ENCODE data around the gene NCMAP.

Gene NCMAP

GRCh38 chr1:24540051-24540905 is 15.6 kb upstream of the NCMAP start:
- Histone ChIP-seq H3K36me3 (ENCODE audit: insufficient read depth, low read length) (no peaks in the 10 kb centered on the region), H4K20me1 (ENCODE audit: insufficient read depth, low read length) (no peaks in the 10 kb centered on the region), H3K4me3 (ENCODE audit: low read depth, low read length, poor library complexity, severe bottlenecking) (no peak overlapping the region), H3K27me3 (ENCODE audit: insufficient read depth, low read length) (no peaks in the 10 kb centered on the region), H3K9ac (ENCODE audit: low read length) (no peak overlapping the region), H3K27ac (ENCODE audit: low read depth, low read length, poor library complexity, severe bottlenecking) (no peak overlapping the region), H3K4me2 (ENCODE audit: low read length) (no peak overlapping the region), H3K9me3 (ENCODE audit: low read length) (no peaks in the 10 kb centered on the region), H2AFZ (ENCODE audit: low read length) (no peak overlapping the region), H3K79me2 (ENCODE audit: insufficient read depth, low read length) (no peaks in the 10 kb centered on the region), H3F3A (ENCODE audit: insufficient read depth, low read length) (no peaks in the 10 kb centered on the region), H3K9me2 (ENCODE audit: low read depth, low read length) (no peaks in the 10 kb centered on the region), H3K4me1 (ENCODE audit: insufficient read depth, low read length, severe bottlenecking) (peaks cover 27% of the 10 kb centered on the region)
- TF ChIP-seq EZH2 (IDR thresholded peaks at IDR 0.05; ENCODE audit: borderline replicate concordance, low read length), result no peak

GRCh38 chr1:24540906-24541710 is 14.8 kb upstream of the NCMAP start:
- H3K9me2 ChIP-seq (ENCODE audit: low read depth, low read length), result no peaks in the 10 kb centered on the region
- H3K4me2 ChIP-seq (ENCODE audit: low read length), result no peak overlapping the region
- no peak overlapping the region for H3K27ac ChIP-seq (ENCODE audit: low read depth, low read length, poor library complexity, severe bottlenecking)
- no peaks in the 10 kb centered on the region for H3F3A ChIP-seq (ENCODE audit: insufficient read depth, low read length)
- no peaks in the 10 kb centered on the region for H3K9me3 ChIP-seq (ENCODE audit: low read length)
- H4K20me1 ChIP-seq (ENCODE audit: insufficient read depth, low read length), result no peaks in the 10 kb centered on the region
- H3K4me3 ChIP-seq (ENCODE audit: low read depth, low read length, poor library complexity, severe bottlenecking), result no peak overlapping the region
- H3K9ac ChIP-seq (ENCODE audit: low read length), result no peak overlapping the region
- TF ChIP-seq CTCF (IDR thresholded peaks at IDR 0.05; ENCODE audit: low read length) (no peak), EZH2 (IDR thresholded peaks at IDR 0.05; ENCODE audit: borderline replicate concordance, low read length) (no peak)
- H3K27me3 ChIP-seq (ENCODE audit: insufficient read depth, low read length), result no peaks in the 10 kb centered on the region
- no peaks in the 10 kb centered on the region for H3K36me3 ChIP-seq (ENCODE audit: insufficient read depth, low read length)
- peaks cover 18% of the 10 kb centered on the region for H3K4me1 ChIP-seq (ENCODE audit: insufficient read depth, low read length, severe bottlenecking)
- H3K79me2 ChIP-seq (ENCODE audit: insufficient read depth, low read length), result no peaks in the 10 kb centered on the region
- H2AFZ ChIP-seq (ENCODE audit: low read length), result no peak overlapping the region

GRCh38 chr1:24541711-24542346 is 14.1 kb upstream of the NCMAP start:
- Histone ChIP-seq H3K79me2 (ENCODE audit: insufficient read depth, low read length) (no peaks in the 10 kb centered on the region), H4K20me1 (ENCODE audit: insufficient read depth, low read length) (no peaks in the 10 kb centered on the region), H3K36me3 (ENCODE audit: insufficient read depth, low read length) (no peaks in the 10 kb centered on the region), H3K4me1 (ENCODE audit: insufficient read depth, low read length, severe bottlenecking) (peaks cover 11% of the 10 kb centered on the region), H3K9me3 (ENCODE audit: low read length) (no peaks in the 10 kb centered on the region), H3K4me3 (ENCODE audit: low read depth, low read length, poor library complexity, severe bottlenecking) (no peak overlapping the region), H3K27me3 (ENCODE audit: insufficient read depth, low read length) (no peaks in the 10 kb centered on the region), H3F3A (ENCODE audit: insufficient read depth, low read length) (no peaks in the 10 kb centered on the region), H3K4me2 (ENCODE audit: low read length) (no peak overlapping the region), H3K9me2 (ENCODE audit: low read depth, low read length) (no peaks in the 10 kb centered on the region), H3K9ac (ENCODE audit: low read length) (no peak overlapping the region), H3K27ac (ENCODE audit: low read depth, low read length, poor library complexity, severe bottlenecking) (no peak overlapping the region), H2AFZ (ENCODE audit: low read length) (no peak overlapping the region)
- TF ChIP-seq EZH2 (IDR thresholded peaks at IDR 0.05; ENCODE audit: borderline replicate concordance, low read length) (no peak), CTCF (IDR thresholded peaks at IDR 0.05; ENCODE audit: low read length) (peak; percentile 61)
